Vagina (tissue), 2 donors: ENCODE measurements around the gene PBX2. TPM values are rescaled to one million over a fixed set of nuclear protein-coding genes. Genes with fewer than 3 reads are reported as not detected.

Experiments
- DNase-seq, 2 donors: peaks; one replicate each; pipeline ENCODE4 v3.0.0-alpha.2; 2017; ENCODE audit errors: extremely low spot score in 2 of 2
- H3K27ac ChIP-seq: fragments of 200-600 bp; sonication (generic); one replicate; pipeline ENCODE4 v1.5.1; 2019
- H3K27me3 ChIP-seq: fragments of 200-600 bp; sonication (generic); one replicate; pipeline ENCODE4 v1.5.1; 2019
- H3K36me3 ChIP-seq, 2 donors: fragments of 200-600 bp; sonication (generic); one replicate each; pipeline ENCODE4 v1.5.1; 2017 to 2019
- H3K4me1 ChIP-seq: fragments of 200-600 bp; sonication (generic); one replicate; pipeline ENCODE4 v1.5.1; 2019
- H3K4me3 ChIP-seq, 2 donors: fragments of 200-600 bp; sonication (generic); 1 replicate in 1 of 2; 2 replicates in 1 of 2; pipeline ENCODE4 v1.5.1; 2016 to 2019
- H3K9me3 ChIP-seq: fragments of 200-600 bp; sonication (generic); one replicate; pipeline ENCODE4 v1.5.1; 2019
- CTCF ChIP-seq, 3 experiments: fragments of 450-650 bp in 2 of 3; fragments of 200-600 bp in 1 of 3; sonication (generic) in 1 of 3; IDR thresholded peaks; one replicate each; pipeline ENCODE4 v1.5.1; 2017 to 2019; ENCODE audit warnings: antibody characterized with exemption in 3 of 3, mild to moderate bottlenecking in 2 of 3, moderate library complexity in 2 of 3
- POLR2A ChIP-seq, 2 donors: fragments of 450-650 bp; IDR thresholded peaks; one replicate each; pipeline ENCODE4 v1.6.1; 2017; ENCODE audit warnings: antibody characterized with exemption in 2 of 2, mild to moderate bottlenecking in 2 of 2, moderate library complexity in 2 of 2
- POLR2AphosphoS5 ChIP-seq, 2 donors: sonication (generic); formaldehyde crosslinking; IDR thresholded peaks; one replicate each; pipeline ENCODE4 v1.9.0; 2017; ENCODE audit warnings: antibody characterized with exemption in 2 of 2, mild to moderate bottlenecking in 2 of 2, low read depth in 1 of 2; ENCODE audit not compliant: insufficient read depth in 1 of 2
- intact Hi-C: fragments of 100-400 bp; cut with DNase I; formaldehyde crosslinking; loops from one replicate; pipeline ENCODE4 v1.15.1; 2023
- total RNA-seq: library from RNA; depleted of rRNA; stranded (reverse); fragments of >200 nt; gene quantifications from one replicate; pipeline ENCODE4 v1.2.3, GENCODE V29; 2016

PBX2 gene
- 49.4 TPM for total RNA-seq

- peak within 1 kb of the TSS; percentile 99 for H3K27ac ChIP-seq
- no peaks in the 10 kb centered on the region for H3K27me3 ChIP-seq
- H3K4me3 ChIP-seq = peak within 1 kb of the TSS; percentile 57 to 85
- peaks cover 73% of the 10 kb centered on the region for H3K4me1 ChIP-seq
- peak in 1 of 2 donors; percentile 97 for DNase-seq
- peaks cover 0 to 19% of the 10 kb centered on the region in 2 donors for H3K36me3 ChIP-seq
- intact Hi-C loops = no loop called here
- H3K9me3 ChIP-seq = no peaks in the 10 kb centered on the region
- peak; percentile 92 to 93 for TF ChIP-seq POLR2A (IDR thresholded peaks at IDR 0.05)
- TF ChIP-seq CTCF (IDR thresholded peaks at IDR 0.05) = no peak
- TF ChIP-seq POLR2AphosphoS5 (IDR thresholded peaks at IDR 0.05; ENCODE audit: insufficient read depth in 1 of 2, low read depth in 1 of 2) = peak; percentile 88 to 95
Measured at GRCh38 chr6:32190054-32190851, at the start of gene PBX2. TSS of gene PBX2 (minus strand) at chr6:32190202. CDS start at chr6:32189915, 287 bp downstream.

- no peak for DNase-seq
- TF ChIP-seq POLR2AphosphoS5 (IDR thresholded peaks at IDR 0.05; ENCODE audit: insufficient read depth in 1 of 2, low read depth in 1 of 2) (no peak), POLR2A (IDR thresholded peaks at IDR 0.05) (no peak), CTCF (IDR thresholded peaks at IDR 0.05) (no peak)
- H3K9me3 ChIP-seq = no peaks in the 10 kb centered on the region
- peaks cover 13% of the 10 kb centered on the region for H3K4me1 ChIP-seq
- H3K27ac ChIP-seq = no peak overlapping the region
- no peaks in the 10 kb centered on the region for H3K27me3 ChIP-seq
- H3K36me3 ChIP-seq = no peaks in the 10 kb centered on the region
- intact Hi-C loops = no loop called here
- no peak overlapping the region for H3K4me3 ChIP-seq
Measured at GRCh38 chr6:32239462-32239861, 49.5 kb upstream of the PBX2 start.

- no peak overlapping the region for H3K4me3 ChIP-seq
- H3K27ac ChIP-seq = no peak overlapping the region
- no peaks in the 10 kb centered on the region for H3K27me3 ChIP-seq
- no peak for DNase-seq
- no peaks in the 10 kb centered on the region for H3K36me3 ChIP-seq
- no peaks in the 10 kb centered on the region for H3K9me3 ChIP-seq
- H3K4me1 ChIP-seq = no peaks in the 10 kb centered on the region
- TF ChIP-seq POLR2A (IDR thresholded peaks at IDR 0.05) (no peak), CTCF (IDR thresholded peaks at IDR 0.05) (no peak), POLR2AphosphoS5 (IDR thresholded peaks at IDR 0.05; ENCODE audit: insufficient read depth in 1 of 2, low read depth in 1 of 2) (no peak)
- intact Hi-C loops = no loop called here
Measured at GRCh38 chr6:32234934-32235333, 44.9 kb upstream of the PBX2 start.

GRCh38 chr6:32226434-32226833 is 36.4 kb upstream of the PBX2 start:
- Histone ChIP-seq H3K27me3 (no peaks in the 10 kb centered on the region), H3K27ac (no peak overlapping the region), H3K4me3 (no peak overlapping the region), H3K36me3 (no peaks in the 10 kb centered on the region), H3K9me3 (no peaks in the 10 kb centered on the region), H3K4me1 (no peaks in the 10 kb centered on the region)
- no peak for TF ChIP-seq POLR2AphosphoS5 (IDR thresholded peaks at IDR 0.05; ENCODE audit: insufficient read depth in 1 of 2, low read depth in 1 of 2)
- no peak for DNase-seq
- intact Hi-C loops = no loop called here

GRCh38 chr6:32224696-32225095 is 34.7 kb upstream of the PBX2 start:
- H3K36me3 ChIP-seq = no peaks in the 10 kb centered on the region
- H3K27me3 ChIP-seq = no peaks in the 10 kb centered on the region
- intact Hi-C loops = no loop called here
- H3K4me1 ChIP-seq = no peaks in the 10 kb centered on the region
- DNase-seq = no peak
- no peaks in the 10 kb centered on the region for H3K9me3 ChIP-seq
- no peak for TF ChIP-seq POLR2AphosphoS5 (IDR thresholded peaks at IDR 0.05; ENCODE audit: insufficient read depth in 1 of 2, low read depth in 1 of 2)
- no peak for TF ChIP-seq POLR2A (IDR thresholded peaks at IDR 0.05)
- TF ChIP-seq CTCF (IDR thresholded peaks at IDR 0.05) = no peak
- no peak overlapping the region for H3K27ac ChIP-seq
- H3K4me3 ChIP-seq = no peak overlapping the region
